ENCODE measurements around the gene TMEM150A.
"Not testable (repeated sequence)": the region's sequence is repeated elsewhere in the genome, so short reads cannot be mapped to it uniquely, and the experiment has no call there.

TMEM150A gene

DNA sequence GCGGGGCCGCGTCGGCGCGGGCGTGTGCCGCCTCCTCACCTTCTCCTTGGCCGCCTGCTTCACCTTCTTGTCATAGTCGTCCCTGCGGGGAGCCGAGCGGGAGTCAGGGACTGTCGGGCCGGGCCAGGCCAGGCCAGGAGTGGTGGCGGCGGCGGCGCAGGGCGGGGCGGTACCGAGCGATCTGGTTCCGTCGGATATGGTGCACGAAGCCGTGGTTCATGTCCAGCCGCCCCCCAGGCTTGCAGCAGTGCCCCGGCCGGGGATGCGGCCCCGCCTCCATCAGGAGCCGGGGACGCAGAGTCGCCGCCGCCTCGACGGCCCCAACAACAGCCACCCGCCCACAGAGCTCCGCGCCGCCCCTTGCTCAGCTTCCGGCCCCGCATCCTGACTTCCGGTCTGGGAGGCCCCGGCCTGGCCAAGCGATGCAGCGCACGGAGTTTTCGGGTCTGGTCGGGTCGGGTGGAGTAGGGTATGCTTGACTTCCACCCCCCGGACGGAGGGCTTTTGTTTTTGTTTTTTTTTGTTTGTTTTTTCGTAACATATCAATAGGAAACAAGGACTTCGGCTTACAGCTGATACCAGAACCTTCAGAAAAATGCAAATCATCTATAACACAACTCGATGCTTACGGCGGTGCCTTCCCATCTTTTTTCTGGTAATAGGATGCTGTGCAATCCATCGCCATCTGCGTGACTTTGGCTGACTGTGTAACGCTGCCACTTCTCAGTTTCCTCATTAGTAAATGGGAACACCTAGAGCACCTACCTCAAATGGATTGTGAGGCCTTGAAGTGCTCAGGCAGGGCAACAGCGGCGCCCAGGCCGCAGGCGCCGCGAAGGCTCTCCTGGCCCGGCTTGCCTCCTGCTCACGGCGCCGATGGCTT, 9.4 kb upstream of the TMEM150A start, which contains the start of gene C2orf68:
Gene C2orf68 (minus strand): TSS at position 362 of the 883 bp plus-strand sequence. CDS start 82 bp downstream, at position 280.
- DNase-seq (ENCODE audit: low read depth in 2 of 2) = peak; percentile 59 to 63

DNA sequence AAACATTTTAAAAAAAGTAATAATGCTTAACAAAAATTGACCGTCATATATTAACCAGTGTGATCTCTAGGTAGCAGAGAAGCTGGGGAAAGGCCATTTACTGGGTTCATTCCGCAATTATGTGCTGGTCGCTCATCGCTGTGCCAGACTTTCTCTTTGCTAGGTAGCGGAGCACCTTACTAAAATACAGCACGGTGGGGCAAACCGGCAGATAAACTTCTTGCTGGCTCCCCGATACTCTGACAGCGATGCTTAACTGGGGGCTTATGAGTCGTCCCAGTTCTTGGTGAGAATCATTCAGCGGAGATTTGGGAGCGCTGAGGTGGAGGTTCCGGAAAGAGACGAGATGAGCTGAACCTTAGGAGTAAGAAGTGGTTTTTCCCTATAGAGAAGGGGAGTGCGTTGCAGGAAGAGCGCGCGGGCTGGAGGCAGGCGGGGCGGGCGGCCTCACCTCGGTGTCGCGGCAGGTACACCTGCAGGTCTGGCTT, 8.8 kb upstream of the TMEM150A start:
- DNase-seq (ENCODE audit: low read depth in 2 of 2) = no peak

DNA sequence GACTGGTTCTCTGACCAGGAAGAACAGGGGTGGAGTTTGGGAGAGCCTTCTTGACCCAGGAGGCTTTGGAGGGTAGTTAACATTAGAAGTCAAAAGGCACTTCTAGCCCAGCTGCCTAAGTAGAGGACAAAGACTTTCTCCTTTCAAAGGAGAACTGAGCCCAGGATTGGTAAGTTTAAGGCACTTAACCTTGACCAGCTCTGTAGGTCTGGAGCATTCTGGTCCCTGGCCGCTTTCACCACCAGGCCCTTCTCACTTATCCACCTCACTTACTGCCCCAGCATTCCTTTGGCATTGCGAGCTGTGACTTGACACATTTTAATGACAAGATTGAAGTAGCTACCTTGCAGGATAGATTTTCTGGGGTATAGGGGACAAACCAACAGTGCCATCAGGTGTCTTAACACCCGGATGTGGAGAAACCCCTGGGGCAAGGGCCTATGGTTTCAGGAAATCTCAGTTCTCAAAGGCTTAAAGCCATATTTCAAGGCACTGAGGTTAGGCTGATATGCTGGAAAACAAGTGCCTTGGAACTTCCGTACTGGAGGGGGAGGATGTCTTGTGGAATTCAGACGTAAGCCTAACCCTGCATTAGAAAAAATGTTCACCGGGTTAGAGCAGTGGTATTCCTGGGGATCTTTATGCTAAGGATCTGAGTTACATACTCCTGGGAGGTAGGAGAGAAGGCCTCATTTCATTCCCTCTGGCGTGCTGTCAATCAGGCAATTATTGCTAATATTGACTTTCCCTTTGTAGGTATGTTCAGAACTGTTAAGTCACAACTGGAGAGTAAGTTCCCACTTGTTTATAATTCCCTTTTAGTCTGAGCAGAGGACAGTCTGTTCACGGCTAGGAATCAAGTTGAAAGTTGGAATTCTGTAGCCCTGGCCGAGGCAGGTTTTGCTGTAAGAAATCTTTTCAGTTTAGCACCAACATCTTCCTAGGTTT, 5.0 kb upstream of the TMEM150A start:
- DNase-seq (ENCODE audit: low read depth in 2 of 2) = no peak

DNA sequence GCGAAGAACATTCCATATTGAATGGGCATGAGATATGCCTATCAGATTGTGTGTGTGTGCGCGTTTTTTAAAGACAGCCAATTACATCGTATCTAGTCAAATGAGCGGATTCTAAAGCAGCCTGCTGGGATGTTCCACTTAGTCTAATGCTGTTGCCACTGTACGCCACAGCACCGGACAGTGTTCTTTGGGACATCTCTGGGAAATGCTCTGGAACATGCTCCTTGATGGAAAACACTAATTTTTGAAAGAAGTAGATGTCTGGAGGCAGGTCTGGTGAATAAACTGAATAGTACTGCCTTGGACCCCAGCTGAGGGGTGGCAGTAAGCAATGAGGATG, 3.6 kb upstream of the TMEM150A start:
- DNase-seq (ENCODE audit: low read depth in 2 of 2) = no peak

DNA sequence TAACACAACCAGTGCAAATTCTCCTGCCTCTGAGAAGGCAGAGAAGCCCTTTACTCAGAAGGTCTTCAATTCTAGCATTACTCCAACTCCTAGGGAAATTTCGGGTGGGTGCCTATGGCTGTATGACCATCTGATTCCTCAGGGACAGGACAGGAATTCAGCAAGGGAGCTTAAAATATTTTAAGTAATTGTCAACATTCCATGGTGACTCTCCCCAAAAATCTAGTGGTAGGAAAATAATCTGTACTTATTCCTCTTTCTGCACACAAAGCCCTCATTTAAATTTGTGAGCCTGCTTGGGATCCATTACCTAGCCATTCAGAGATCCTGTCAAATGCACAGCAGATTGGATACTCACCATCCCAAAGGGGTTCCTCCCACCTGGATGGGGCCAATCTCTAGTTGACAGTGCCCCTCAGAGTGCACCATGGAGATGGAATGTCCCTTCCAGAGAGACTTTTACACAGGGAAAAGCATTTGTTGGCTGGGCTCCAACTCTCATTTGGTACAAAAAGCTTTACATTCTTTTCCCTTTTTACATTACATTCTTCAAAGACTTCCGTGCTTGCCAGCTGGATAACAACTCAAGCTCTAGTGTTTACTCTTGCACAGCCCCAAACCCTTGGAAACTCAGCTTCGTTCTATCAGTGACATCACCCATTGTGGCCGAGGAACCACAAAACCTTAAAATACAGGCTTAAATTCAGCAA, 3.1 kb upstream of the TMEM150A start:
- DNase-seq (ENCODE audit: low read depth in 2 of 2) = peak; percentile 64 to 65

DNA sequence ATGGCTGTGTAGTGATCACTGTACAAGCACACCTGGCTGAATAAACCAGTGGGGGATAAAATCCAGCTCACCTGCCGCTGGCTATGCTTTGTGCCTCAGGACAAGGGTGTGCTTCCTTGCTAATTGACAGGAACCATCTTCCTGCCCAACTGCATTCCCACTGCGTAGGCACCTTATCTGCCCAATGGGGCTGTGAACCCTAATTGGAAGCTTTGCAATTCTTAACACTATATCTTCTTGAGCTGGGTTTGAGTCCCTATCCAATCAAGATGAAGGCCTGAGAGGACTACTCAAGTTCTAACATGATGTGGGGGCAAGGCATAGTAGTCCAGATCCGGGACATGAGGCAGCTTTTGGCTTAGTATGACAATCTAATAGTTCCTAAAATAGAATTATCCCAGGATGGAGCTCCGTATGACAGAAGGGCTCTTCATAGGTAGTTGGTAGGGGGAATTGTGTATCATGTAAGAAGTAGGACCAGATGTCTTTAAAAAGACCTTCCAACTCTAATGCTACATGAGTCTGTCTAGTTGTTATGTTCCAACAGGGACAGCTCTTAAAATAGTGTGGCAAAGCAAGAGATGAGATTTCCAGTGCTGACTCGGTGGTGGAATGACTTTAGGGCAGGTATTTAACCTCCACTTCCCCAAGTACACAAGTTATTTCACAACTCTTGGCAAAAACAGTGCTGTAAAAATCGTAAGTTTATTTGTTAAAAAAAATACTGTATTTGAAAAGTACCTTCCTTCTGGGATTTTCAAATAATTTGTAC, 2.3 kb upstream of the TMEM150A start:
- no peak for DNase-seq (ENCODE audit: low read depth in 2 of 2)

DNA sequence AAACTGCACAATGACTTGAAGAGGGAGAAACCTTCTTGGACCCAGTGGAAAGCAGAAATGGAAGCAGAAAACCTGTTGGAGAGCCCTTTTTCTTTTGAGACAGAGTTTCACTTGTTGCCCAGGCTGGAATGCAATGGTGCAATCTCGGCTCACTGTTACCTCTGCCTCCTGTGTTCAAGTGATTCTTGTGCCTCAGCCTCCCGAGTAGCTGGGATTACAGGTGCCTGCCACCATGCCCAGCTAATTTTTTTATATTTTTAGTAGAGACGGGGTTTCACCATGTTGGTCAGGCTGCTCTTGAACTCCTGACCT, 1.6 kb upstream of the TMEM150A start:
- not testable (repeated sequence) for DNase-seq (ENCODE audit: low read depth in 2 of 2)

DNA sequence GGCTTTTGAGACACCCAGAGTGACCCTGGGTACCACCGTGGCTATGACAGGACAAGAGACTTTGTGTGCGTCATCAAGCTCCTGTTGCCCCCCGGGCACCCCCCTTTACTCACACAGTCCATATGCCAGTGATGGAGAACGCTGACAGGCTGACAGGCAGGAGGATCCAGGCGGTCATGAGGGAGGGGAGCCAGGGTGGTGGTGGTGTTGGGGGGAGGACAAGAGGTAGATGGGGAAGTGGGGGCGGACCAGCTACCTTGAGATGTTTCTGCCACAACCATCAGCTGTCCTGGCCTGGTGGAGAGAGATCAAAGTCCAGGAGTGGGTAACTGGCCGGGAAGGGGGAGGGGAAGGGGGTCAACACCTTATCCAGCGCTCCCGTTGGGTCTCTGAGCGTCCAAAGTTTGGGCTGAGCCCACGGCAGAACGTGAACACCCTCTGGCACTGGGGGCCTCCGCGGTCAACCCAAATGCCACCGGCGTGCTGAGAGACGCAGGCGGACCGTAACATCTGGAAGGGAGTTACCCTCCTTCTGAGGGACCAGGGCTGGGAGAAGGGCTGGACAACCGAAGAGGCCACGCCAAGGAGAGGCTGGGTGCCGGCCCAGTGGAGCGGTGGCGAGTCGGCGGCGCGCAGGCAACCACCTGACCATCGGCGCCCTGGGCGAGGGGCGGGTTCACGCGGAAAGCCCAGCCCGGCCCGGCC, 575 bp downstream of the TMEM150A start:
- no peak for DNase-seq (ENCODE audit: low read depth in 2 of 2)

DNA sequence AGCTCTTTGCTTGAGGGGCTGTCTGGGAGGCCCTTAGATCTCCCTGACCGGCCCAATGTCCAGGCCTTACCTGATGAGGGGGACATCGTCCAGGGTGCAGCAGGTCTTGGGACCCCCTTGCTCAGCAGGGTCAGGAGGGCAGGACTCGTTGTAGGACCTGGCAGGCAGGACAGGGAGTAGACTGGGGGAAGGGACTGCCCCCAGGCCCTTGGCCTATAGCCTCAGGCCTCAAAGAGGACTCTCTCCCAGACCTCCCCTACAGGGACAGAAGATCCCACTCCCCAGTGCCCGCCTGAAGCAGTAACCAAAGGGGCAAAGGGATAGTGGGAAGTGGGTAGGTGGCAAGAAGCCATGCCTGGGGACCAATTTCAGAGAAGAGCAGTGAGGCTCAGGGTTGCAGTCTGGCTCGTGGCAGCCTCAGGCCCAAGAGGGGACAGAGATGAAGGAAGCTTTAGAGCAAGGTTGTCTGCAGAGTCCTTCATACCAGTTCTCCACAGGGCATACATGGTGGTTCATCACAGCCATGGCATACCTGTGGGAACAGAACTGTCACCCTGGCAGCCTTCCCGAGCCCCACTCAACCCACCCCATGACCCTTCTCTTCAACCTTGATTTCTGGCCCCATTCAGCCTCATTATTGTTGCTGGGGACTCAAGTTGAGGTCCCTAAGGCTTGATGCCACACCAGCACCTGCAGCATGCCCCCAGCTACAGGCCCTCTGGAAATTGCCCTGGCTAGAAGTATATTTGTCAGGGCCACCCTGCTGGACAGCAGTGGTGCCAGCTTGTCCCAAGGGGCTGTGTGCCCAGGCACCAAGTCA, 1.3 kb downstream of the TMEM150A start:
- no peak for DNase-seq (ENCODE audit: low read depth in 2 of 2)

DNA sequence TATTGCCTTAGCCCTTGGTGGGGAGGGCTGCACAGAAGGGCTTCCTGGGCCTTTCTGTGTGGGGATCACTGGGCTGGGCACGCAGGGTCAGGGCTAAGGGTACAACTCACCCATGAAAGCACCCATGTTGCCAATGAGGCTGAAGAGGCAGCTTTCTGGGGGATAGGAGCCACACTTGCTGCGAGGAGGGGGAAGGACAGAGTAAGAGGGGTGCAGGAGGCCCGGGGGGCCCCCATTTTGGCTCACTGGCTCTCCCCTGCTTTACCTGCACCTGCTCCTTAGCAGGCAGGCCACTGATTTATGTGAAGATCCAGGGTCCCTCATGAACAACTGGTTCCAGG, 2.3 kb downstream of the TMEM150A start:
- DNase-seq (ENCODE audit: low read depth in 2 of 2) = no peak

DNA sequence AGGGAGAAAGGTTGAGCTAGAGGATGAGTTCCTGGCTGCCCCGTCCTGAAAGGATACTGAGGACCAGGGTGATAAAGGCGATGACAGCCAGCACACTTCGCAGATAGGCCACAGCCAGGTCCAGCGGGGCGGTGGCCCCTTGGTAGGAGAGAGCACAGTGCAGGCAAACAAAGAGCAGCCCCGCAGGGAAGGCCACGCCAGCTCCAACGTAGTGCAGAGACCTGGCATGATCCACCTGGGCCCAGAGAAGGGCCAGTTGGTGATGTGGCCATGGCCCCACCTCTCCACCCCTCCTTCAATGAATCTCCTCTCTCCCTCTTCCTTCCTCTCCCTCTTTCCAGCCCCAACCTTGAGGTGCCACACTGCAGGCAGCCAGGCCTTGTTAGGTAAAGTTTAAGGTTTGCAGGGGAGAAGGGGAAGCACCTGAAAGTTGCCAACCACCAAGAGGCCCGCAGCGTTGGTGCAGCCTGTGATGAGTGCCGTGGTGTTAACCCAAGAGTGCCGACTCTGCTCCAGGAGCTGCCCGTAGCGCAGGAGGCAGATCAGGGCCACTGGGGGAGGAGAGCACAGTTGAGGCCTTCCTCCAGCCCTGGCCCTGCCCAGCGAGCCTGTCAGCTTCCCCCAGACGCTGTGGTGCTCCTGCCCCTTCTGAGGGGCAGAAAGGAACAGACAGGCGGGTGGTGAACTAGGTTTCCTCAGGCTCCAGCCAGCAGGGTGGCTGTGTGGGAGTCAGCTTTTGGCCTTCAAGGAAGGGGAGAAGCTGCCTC, 2.8 kb downstream of the TMEM150A start:
- no peak for DNase-seq (ENCODE audit: low read depth in 2 of 2)

DNA sequence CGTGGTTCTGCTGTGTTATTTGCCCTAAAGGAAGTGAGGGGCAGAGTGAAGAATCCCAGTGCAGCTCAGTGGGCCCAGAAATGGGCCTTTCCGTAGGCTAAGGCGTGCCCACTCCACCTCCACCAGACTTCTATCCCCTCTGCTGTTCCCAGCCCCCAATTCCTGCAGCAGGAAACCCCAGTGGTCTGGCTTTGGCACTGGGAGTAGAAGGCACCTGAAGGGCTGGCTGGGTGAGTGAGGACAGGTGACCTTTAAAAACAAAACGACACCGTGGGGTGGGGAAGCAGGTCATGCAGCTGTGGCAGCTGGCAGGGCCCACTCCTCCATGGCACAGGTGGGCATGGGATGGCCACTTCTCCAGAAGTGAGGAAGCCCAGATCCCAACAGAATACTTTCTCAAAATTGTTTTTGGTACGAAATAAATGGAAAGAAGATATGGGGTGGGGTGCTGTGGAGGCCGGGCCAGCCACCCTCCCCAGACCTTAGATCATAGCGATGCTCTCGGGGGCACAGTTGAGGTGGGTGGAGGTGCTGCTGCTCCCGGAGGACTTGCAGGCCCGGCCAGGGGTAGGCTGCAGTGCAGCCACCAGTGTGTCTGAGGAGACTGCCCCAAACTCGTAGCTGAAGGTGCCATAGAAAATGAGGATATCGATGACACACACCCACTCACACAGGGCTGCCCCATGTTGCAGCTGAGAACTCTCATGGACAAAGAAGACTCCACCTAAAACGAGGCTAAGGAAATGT, 3.7 kb downstream of the TMEM150A start:
- DNase-seq (ENCODE audit: low read depth in 2 of 2) = no peak

DNA sequence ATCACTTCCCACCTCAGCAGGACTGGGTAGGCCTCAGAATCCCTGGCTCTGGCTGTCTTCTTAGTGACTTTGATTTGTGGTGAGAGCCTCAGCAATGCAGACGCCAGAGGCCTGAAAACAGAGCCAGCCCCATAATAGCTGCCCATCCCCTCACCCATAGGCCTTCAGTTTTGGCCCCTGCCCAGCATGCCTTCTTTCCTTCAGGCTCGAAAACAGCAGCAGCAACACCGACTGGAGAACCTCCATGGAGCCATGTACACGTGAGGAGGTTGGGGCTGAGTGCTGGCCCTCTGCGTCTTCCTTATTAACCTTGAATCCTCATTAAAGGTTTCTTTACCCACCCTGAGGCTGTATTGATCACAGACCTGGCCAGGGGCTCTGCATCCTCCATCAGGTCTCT, 5.3 kb downstream of the TMEM150A start:
- DNase-seq (ENCODE audit: low read depth in 2 of 2) = no peak

DNA sequence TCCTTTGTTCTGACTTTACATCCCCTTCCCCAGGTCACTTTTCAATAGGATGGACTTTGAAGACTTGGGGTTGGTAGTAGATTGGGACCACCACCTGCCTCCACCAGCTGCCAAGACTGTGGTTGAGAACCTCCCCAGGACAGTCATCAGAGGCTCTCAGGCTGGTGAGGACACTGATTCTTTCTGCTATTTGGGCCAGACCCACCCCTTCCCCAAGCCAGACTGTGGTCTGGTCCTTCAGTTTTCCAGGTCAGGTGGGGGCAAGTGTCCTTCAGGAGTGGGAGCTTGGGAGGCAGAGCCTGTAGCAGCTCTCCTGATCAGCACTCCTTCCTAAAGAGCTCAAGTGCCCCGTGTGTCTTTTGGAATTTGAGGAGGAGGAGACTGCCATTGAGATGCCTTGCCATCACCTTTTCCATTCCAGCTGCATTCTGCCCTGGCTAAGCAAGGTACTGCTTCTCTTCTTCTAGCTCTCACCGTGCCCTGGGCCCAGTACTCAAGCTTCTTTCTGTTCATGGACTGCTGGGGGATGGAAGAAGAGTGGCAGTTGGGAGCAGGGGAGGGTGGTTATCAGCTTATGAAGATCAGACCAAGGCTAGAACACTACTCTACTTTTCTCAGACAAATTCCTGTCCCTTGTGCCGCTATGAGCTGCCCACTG, 5.9 kb downstream of the TMEM150A start:
- DNase-seq (ENCODE audit: low read depth in 2 of 2) = no peak

DNA sequence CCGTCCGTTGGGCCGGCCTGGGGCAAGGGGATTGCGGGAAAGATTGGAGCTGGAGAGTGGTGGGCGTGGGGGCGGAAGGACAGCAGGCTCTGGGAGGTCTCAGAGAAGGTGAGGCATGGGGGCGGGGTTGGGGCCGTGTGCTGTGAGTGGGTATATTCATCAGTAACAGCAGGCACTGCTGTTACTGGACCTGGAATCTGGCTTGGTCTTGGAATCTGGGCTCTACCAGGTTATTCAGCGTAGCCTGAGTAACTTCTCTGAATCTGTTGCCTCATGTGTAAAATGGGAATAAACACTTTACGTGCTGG, 6.5 kb downstream of the TMEM150A start:
- no peak for DNase-seq (ENCODE audit: low read depth in 2 of 2)

DNA sequence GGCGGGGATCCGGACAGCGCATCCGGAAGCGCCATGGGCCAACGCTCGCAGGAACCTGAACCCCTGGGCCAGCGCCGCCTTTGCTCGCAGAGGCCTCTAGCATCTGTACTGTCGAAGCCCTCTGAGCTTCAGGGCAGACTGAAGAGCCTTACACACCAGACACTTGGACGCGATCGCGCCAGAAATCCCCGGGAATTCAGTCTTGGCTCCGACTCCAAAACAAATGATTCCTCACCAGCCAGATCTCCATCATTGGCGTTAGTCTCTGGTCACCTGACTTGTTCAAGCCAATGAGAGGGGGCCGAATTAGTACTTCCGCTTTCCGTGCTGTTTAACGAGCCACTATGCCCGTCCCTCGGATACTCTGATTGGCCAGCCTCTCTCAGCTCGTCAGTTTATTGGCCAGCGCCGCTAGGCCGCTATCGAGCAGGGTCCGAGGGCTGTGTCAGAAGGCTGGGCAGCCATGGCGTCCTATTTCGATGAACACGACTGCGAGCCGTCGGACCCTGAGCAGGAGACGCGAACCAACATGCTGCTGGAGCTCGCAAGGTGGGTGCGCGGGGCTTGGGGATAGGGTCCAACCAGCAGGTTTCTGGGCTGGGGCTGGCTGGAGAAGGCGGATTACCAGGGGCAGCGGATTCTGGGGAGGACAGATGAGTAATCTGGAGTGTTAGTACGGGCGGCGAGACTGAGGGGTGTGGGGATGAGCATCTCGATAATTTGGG, 7.0 kb downstream of the TMEM150A start, which contains the start of gene RNF181:
Gene RNF181 (plus strand): TSS at position 445 of the 725 bp plus-strand sequence. CDS start 19 bp downstream, at position 464.
- DNase-seq (ENCODE audit: low read depth in 2 of 2) = peak; percentile 97

DNA sequence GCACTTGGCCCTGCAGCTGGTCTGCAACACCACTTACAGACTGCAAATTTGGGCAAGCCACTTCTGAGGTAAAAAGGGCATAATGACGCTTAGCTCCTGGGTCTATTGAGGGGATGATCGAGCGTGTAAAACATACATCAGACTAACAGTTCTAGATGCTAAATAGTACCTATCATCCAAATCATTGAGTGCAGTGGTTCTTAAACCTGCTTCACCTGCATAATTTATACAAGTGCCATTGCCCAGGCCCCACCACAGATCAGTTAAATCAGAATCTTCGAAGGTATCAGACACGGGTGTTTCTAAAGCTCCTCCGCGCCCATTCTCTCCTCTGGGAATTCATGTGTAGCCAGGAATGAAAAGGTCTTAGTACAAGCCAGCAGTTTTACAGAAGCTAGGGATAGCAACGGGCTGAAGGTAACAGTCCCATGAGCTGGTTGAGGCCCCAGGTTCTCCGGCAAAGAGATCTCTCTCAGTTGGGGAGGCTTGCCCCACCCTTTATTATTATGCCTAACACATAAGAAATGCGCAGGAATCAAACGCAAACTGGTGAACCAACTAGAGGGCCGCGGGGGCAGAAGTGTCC, 7.7 kb downstream of the TMEM150A start:
- no peak for DNase-seq (ENCODE audit: low read depth in 2 of 2)
